DMS79 treated with DMSO at 0.1 percent for 48 hours (cell line): ENCODE data around the gene NUP37.
A peak's percentile ranks its signal among the peaks of the same experiment; 100 is the strongest.
"Not testable (repeated sequence)": the region's sequence is repeated elsewhere in the genome, so short reads cannot be mapped to it uniquely, and the experiment has no call there.

ENCODE experiments used
- DNase-seq: peaks from one replicate; lab custom pipeline; 2025; lab: John Stamatoyannopoulos, UW

NUP37 gene, protein sequence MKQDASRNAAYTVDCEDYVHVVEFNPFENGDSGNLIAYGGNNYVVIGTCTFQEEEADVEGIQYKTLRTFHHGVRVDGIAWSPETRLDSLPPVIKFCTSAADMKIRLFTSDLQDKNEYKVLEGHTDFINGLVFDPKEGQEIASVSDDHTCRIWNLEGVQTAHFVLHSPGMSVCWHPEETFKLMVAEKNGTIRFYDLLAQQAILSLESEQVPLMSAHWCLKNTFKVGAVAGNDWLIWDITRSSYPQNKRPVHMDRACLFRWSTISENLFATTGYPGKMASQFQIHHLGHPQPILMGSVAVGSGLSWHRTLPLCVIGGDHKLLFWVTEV

DNA sequence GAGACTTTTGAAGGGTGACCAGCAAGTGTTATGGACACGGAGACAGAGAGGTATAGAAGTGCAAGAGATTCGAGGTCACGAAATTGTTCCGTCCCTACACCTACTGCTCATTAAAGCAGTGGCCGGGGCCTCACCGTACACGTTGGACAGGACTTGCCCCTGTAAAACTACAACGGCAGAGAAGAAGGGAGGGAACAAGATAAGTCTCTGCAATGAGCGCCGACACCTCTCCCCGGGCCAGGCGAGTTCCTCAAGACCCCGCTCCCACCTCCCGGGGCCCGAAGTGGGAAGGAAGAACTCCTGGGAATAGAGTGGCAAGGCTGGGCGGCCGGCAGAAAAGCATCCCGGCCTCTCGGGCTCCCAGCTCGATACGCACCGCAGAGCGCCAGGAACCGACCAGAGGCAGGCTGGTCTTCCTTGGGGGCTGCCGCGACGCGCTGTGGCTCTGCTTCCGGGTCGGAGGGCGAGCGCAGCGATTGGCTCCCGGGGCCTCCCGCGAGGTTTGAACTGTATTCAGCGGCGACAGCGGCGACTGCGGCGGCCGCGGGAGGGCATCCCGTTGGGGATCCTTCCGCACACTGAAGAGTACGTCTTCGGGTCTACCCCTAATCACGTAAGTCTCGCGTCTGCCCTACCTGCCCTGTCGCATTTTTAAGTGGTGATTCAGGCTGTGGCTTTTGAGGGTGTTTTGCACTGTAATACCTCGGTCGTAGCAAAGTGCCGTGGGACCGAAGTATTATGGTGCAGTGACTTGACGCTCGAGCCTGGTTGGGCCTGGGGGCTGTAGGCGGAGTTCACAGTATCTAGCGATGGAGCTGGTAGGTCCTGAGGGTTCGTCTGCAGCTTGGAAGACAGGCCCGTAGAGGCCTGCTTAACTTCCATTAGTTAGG, at the start of gene NUP37, which contains the start of gene PARPBP:
TSS of gene NUP37 (minus strand) at position 441 of the 890 bp plus-strand sequence. CDS start 1,596 bp downstream, outside the sequence.
TSS of gene PARPBP (plus strand) at position 510 of the 890 bp plus-strand sequence. CDS start 3,706 bp downstream, outside the sequence.
- DNase-seq = peak; percentile 94

DNA sequence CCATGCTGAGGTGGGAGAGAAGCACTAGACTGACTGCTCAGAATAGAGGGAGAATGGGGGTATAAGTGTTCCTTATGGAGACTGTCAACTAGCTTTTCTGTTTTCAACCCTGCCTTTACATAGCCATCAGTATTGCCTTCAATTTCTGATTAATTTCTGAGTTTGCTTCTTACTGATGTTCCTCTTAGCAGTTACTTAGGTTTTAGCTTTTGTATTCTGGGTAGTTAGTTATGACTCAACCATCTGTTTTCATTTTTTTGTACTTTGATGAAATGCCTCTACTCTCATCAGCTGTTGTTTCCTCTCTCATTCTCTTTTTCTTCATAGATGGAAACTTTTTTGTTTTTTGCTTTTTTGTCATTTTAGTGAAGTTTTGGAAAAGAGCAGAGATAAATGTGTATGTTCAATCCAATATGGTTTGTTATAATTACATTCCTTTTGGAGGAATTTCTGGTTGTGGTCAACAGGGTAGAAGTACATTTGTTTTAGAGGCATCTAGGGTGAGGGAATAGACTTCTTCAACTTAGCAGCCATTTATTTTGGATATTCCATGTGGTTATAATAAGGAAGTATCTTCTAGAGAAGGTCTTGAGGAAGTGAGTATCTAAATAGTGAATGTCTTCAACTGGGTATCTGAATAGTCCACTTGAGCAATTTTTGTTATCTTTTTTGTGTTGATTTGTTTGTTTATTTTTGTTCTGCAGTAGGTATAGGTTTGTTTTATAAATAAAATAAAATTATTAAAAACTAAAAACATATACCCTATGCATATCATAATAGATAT, 48.1 kb upstream of the NUP37 start:
- DNase-seq = no peak

DNA sequence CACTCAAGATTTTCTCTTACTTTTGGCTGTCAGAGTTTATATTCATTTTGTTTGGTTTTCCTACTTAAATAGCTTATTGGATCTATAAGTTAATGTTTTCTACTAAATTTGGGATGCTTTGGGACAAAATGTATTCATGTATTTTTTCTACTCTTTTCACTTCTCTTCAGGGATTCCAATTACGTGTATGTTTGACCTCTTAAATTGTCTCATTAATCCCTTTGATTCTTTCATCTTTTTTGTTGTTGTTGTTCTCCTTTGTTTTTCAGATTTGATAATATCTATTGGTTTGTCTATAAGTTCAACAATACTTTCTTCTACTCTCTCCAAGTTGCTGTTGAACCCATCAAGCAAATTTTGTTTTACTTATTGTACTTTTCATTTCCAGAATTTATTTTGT, 43.5 kb upstream of the NUP37 start:
- no peak for DNase-seq

DNA sequence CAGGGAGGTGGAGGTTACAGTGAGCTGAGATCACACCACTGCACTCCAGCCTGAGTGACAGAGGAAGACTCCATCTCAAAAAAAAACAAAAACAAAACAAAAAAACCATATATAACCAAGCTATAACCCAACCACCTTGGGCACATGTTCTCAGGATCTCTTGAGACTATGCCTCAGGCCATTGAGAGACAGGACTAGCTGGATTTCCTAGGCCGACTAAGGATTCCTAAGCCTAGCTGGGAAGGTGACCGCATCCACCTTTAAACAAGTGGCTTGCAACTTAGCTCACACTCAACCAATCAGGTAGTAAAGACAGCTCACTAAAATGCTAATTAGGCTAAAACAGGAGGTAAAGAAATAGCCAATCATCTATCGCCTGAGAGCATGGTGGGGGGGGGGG, 35.3 kb upstream of the NUP37 start:
- not testable (repeated sequence) for DNase-seq

DNA sequence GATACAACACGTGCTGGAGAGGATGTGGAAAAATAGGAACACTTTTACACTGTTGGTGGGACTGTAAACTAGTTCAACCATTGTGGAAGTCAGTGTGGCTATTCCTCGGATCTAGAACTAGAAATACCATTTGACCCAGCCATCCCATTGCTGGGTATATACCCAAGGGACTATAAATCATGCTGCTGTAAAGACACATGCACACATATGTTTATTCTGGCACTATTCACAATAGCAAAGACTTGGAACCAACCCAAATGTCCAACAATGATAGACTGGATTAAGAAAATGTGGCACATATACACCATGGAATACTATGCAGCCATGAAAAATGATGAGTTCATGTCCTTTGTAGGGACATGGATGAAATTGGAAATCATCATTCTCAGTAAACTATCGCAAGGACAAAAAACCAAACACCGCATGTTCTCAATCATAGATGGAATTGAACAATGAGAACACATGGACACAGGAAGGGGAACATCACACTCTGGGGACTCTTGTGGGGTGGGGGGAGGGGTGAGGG, 27.2 kb upstream of the NUP37 start:
- not testable (repeated sequence) for DNase-seq

DNA sequence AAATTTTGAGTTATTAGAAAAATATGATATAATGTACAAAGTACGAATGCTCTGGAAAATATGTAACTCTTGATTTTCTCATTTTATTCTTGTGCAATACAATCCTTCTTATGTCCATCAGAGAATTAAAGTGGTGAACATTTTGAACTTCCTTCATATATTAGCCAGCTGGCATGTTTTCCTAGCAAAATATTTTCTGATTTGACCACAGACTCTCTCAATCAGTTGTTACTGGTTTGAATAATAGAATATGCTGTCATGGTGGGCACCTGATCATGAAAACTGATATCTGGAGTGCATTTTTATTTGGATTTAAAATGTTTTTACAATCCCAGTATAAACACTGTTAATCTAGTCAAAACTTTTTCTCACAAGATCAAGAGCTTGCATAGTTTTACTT, 24.3 kb upstream of the NUP37 start:
- no peak for DNase-seq

DNA sequence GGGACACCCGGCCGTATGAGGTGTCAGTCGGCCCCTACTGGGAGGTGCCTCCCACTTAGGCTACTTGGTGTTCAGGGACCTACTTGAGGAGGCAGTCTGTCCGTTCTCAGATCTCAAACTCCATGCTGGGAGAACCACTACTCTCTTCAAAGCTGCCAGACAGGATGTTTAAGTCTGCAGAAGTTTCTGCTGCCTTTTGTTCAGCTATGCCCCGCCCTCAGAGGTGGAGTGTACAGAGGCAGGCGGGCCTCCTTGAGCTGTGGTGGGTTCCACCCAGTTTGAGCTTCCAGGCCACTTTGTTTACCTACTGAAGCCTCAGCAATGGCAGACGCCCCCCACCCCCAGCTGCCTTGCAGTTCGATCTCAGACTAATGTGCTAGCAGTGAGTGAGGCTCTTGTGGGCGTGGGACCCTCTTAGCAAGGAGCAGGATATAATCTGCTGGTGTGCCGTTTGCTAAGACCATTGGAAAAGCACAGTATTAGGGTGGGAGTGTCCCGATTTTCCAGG, 23.0 kb upstream of the NUP37 start:
- DNase-seq = not testable (repeated sequence)

DNA sequence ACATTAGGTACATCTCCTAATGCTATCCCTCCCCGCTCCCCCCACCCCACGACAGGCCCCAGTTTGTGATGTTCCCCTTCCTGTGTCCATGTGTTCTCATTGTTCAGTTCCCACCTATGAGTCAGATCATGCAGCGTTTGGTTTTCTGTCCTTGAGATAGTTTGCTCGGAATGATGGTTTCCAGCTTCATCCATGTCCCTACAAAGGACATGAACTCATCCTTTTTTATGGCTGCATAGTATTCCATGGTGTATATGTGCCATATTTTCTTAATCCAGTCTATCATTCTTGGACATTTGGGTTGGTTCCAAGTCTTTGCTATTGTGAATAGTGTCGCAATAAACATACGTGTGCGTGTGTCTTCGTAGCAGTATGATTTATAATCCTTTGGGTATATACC, 17.7 kb upstream of the NUP37 start:
- not testable (repeated sequence) for DNase-seq

DNA sequence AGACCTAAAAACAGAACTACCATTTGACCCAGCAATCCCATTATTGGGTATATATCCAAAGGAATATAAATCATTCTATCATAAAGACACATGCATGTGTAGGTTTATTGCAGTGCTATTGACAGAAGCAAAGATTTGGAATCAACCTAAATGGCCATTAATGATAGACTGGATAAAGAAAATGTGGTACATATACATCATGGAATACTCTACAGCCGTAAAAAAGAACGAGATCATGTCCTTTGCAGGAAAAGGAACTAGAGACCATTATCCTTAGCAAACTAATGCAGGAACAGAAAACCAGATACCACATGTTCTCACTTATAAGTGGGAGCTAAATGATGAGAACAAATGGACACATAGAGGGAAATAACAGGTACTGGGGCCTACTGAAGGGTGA, 11.5 kb upstream of the NUP37 start:
- not testable (repeated sequence) for DNase-seq

DNA sequence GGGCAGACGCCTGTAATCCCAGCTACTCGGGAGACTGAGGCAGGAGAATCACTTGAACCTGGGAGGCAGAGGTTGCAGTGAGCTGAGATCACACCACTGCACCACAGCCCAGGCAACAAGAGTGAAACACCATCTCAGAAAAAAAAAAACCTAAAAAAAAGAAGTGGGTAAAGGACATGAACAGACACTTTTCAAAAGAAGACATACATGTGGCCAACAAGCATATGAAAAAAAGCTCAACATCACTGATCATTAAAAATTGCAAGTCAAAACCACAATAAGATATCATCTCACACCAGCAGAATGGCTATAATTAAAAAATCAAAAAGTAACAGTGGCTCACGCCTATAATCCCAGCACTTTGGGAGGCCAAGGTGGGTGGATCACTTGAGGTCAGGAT, 10.8 kb upstream of the NUP37 start:
- DNase-seq = not testable (repeated sequence)

DNA sequence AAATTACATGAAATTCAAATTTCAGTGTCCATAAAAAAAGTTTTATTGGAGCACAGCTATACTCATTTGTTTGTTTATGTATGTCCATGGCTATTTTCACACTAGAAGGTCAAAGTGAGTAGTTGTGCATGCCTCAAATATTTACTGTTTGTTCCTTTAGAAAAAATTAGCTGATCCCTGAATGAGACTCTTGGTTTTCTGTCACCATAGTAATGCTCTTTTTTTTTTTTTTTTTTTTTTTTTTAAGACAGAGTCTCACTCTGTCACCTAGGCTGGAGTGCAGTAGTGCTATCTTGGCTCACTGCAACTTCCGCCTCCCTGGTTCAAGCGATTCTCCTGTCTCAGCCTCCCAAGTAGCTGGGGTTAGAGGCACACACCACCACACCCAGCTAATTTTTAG, 1.4 kb upstream of the NUP37 start:
- DNase-seq = not testable (repeated sequence)

DNA sequence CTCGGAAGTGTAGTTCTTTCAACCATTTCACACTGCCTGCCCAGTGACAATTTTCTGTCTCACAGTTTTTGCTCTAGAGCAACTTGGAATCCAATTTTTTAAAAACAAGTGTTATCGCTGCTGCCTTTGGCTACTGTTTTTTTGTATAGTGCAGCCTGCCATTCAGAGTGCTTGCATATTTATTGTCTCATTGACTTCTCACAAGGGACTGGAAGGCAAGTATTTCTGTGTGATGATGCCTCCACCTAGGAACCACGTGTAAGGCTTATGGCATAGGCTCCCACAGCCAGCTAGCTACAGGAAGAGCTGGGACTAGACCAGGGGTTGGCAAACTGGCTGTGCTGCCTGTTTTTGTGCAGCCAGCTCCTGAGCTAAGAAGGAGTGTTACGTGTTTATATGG, 972 bp upstream of the NUP37 start:
- peak; percentile 21 for DNase-seq

DNA sequence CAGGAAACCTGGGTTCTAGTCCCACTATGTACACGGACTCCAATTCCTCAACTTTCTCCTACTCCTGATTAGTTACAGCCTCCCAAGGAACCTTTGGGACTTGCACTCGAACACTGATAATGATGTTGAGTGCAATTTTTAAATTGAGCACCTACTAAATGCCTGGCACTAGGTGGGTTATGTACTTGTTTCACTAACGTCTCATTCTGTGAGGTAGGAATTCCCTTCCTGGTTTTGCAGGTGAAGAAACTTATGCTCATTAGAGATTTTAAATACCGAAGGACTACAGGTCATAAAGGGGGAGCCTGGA, 605 bp upstream of the NUP37 start:
- DNase-seq = no peak

DNA sequence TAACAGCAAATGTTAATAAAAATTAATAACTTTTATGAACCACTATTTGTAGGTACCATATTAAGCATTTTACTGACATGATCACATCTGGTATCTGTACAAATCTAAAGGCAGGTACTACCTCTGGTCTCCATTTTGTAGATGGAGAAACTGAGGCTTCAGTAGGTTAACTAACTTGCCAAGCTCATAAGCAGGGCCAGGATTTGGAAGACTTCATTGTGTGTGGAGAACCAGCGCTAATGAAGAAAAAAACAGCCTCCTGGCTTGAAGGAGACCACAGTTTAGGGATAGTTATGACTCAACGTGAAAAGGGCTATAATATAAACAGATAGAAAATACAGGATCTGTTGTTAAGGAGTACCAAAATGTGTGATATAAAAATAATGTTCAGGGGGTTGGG, 1.0 kb downstream of the NUP37 start:
- DNase-seq = no peak

DNA sequence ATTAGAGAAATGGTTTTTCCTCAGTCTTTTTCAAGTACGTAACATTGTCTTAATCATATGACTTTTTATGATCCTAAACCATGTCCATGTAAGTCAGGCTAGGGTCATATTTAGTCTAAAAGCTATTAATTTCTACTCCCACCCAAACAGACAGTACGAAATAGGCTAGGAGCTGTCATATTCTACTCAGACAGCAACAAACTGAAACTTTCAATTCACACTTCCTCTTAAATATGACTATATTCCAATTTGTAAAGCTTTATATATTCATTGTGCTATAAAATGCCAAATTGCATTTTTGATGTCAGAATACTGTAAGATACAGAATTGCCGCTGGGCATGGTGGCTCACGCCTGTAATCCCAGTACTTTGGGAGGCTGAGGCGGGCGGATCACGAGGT, 3.5 kb downstream of the NUP37 start:
- DNase-seq = no peak

DNA sequence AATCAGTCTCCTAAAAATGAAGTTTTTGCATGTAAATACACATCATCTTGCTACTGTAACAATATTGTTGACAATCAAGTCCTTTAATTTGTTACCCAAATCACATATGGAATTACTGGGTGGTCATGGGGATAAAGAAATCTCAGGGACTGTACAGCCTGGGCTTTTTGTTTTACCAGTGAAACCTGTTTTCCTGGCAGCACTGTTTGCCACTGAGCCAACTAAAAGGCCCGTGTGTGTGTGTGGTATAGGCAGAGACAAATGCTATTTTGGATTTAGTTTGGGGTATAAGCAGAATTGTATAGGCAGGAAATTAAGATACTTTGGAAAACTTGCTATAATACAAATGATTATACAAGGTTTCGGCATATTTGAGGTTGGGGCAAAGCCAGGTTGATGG, 5.7 kb downstream of the NUP37 start:
- no peak for DNase-seq

DNA sequence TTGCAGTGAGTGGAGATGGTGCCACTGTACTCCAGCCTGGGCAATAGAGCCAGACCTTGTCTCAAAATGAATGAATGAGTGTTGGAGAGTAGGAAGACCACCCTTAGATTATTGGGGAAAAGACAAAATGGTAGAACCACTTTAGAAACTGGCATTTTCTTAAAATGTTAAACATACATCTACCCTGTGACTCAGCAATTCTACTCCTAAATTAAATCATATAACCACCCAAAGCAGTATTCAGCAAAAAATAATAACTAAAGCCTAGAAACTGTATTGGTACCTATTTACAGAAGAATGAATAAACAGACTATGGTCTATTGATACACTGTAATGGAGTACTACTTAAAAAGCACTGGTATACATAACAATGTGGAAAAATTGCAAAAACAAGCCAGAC, 9.1 kb downstream of the NUP37 start:
- no peak for DNase-seq

DNA sequence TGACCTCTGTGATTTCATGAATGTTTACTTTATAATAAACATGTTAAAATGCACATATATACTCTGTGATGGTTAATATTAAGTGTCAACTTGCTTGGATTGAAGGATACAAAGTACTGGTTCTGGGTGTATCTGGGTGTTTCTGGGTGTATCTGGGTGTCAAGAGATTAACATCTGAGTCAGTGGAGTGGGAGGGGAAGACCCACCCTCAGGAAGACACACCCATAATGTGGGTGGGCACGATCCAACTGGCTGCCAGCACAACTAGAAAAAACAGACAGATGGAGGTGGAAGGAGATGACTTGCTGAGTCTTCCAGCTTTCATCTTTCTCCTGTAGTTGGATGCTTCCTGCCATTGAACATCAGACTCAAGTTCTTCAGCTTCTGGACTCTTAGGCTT, 11.9 kb downstream of the NUP37 start:
- DNase-seq = no peak

DNA sequence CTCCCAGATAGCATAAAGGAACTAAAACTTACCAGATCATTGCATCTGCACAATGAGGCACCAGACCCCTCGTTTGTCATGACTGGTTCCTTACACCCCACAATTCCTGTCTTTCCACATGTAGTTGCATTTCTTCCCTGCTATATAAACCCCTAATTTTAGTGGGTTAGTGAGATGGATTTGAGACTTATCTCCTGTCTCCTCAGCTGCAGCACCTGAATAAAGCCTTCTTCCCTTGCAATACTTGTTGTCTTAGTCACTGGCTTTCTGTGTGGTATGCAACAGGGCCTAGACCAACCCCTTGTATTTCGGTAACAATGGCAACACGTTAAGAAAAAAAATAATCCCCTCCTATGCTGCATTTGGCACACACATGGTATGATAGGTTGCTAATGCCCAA, 13.0 kb downstream of the NUP37 start:
- DNase-seq = no peak

DNA sequence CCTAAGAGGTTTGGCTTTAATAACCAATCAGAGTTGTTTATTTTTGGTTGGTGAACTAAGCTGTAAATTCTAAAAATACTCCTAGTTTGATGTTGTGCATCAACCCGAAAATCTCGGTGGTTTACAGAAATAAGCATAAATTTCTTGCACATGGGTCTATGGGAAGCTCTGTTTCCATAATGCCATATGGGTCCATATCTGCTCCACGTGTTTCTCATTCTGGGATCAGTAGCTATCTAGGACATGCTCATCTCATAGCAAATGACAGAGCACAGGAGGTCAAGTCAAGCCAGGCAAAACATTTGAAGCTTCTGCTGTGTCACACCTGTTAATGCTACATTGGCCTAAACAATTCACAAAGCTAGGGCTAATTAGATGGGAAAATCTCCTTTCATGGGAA, 23.1 kb downstream of the NUP37 start:
- DNase-seq = no peak

DNA sequence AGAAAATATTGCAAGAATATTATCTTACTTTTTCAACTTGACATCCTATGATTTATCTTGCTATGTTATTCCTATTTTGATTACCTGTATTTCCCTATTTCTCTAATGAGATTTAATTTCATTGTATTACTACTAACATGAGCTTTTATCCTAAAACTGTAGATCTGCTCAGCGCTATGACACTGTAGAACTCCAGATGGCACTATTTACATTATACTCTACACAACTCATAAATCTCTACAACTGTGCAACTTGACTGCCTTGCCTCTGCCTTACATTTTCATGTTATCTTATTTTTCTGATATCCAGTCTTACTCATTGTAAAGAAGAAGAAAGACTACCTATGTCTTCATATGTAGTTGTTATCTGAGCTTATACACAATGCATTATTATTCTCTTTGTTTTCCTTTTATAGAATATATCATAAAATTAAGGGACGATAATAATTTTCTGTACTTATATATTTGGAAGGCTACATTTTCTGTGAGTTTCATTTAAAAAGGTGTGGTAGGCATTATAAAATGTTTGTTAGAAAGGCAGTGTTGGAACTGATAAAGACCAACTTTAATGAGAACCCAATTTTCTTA, 24.1 kb downstream of the NUP37 start:
- DNase-seq = no peak

DNA sequence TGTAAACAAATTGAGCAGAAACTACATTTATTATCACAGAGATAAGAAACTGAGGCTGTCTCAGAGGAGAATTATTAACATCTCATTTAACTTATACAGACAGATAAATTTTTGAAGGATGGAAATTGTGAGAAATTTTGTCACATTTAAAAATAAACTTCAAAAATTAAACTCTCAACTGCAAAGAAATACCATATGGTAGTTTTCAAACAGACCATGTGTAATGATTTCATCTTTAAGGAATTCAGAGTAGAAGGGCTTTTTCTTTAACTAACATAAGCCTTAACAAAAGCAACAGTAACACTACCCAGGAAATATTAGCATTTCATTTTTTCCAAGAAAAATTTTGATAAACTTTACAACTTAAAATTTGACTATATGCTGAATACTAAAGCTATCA, 26.6 kb downstream of the NUP37 start:
- DNase-seq = no peak
